Adrenal gland (tissue), 12 donors: ENCODE measurements around the gene PITRM1. TPM values are rescaled to one million over a fixed set of nuclear protein-coding genes. Genes with fewer than 3 reads are reported as not detected.

Source experiments
- DNase-seq, 7 donors: peaks; one replicate each; pipeline ENCODE4 v3.0.0-alpha.2; 2019 to 2020
- H3K27ac ChIP-seq, 5 donors: fragments of 200-600 bp; sonication (generic) in 4 of 5; 1 replicate in 3 of 5; 2 replicates in 2 of 5; pipeline versions ENCODE4 v1.5.1 to v1.8.0; 2016 to 2020; ENCODE audit warnings: mild to moderate bottlenecking in 1 of 5
- H3K27me3 ChIP-seq: fragments of 200-600 bp; 2 replicates; pipeline ENCODE4 v1.8.0; 2021
- H3K36me3 ChIP-seq, 2 donors: fragments of 200-600 bp; replicated peaks in 1 of 2; 1 replicate in 1 of 2; 2 replicates in 1 of 2; pipeline versions ENCODE4 v1.5.1 to v1.8.0; 2018 to 2022
- H3K4me1 ChIP-seq, 2 donors: fragments of 200-600 bp; replicated peaks in 1 of 2; 1 replicate in 1 of 2; 2 replicates in 1 of 2; pipeline versions ENCODE4 v1.5.1 to v1.8.0; 2018 to 2021
- H3K4me3 ChIP-seq, 4 donors: fragments of 200-600 bp; sonication (generic) in 3 of 4; one replicate each; pipeline ENCODE4 v1.5.1; 2016 to 2018
- H3K9me3 ChIP-seq, 3 donors: fragments of 200-600 bp; sonication (generic) in 1 of 3; replicated peaks in 1 of 3; 1 replicate in 2 of 3; 2 replicates in 1 of 3; pipeline versions ENCODE4 v1.5.1 to v1.8.0; 2016 to 2021
- POLR2A ChIP-seq, 2 donors: fragments of 450-650 bp; IDR thresholded peaks; one replicate each; pipeline ENCODE4 v1.6.1; 2017; ENCODE audit warnings: antibody characterized with exemption in 2 of 2, mild to moderate bottlenecking in 2 of 2, moderate library complexity in 1 of 2
- WGBS, 4 donors: extraction: QIAGEN DNeasy Blood & Tissue Kit in 2 of 4; methylation state at CpG; one replicate each; pipeline versions ENCODE4 v1.1.5 to v1.1.7; 2013 to 2017; 5-methylcytosine and 5-hydroxymethylcytosine counted together
- intact Hi-C, 2 donors: fragments of 100-400 bp; cut with DNase I; formaldehyde crosslinking; loops; one replicate each; pipeline versions ENCODE4 v1.14.1 to v1.15.0; 2022 to 2023
- polyA plus RNA-seq, 3 donors: library from polyadenylated mRNA; stranded (reverse); fragments of 200-250 nt in 2 of 3; fragments of 350-450 nt in 1 of 3; fragmentation: Illumina TruSeq in 1 of 3; extraction: RNeasy Lipid Tissue Mini Kit (QIAGEN cat#74804) in 1 of 3; gene quantifications; one replicate each; pipeline ENCODE4 v1.2.3, GENCODE V29; 2013 to 2014
- total RNA-seq, 9 donors: library from RNA; depleted of rRNA in 4 of 9; stranded (reverse); fragments of >200 nt in 4 of 9; fragments of 120-200 nt in 1 of 9; fragmentation: NEBNext Ultra II Directional in 1 of 9; extraction: Animal tissue kit (Norgen Biotek cat#: 25700) in 1 of 9; gene quantifications; one replicate each; pipeline versions ENCODE4 v1.1.0 to v1.2.4, GENCODE V29; 2013 to 2023
- TF ChIP-seq, protein P1 (sequence below), 6 experiments: fragments of 450-650 bp in 4 of 6; fragments of 200-600 bp in 2 of 6; sonication (generic) in 1 of 6; IDR thresholded peaks; 1 replicate in 5 of 6; 2 replicates in 1 of 6; pipeline versions ENCODE4 v1.5.1 to v1.8.0; 2016 to 2021; ENCODE audit warnings: antibody characterized with exemption in 6 of 6, mild to moderate bottlenecking in 2 of 6, moderate library complexity in 1 of 6
- donor health status: healthy with polysubstance abuse.
- donor health status: Bipolar disorder and iron deficiency.
- donor health status: DM: yes; HTN: yes; CAD: no.
- donor health status: DM: no; HTN: no; CAD: no.
- donor health status: DM: no; HTN: no; CAD: no.
- donor health status: DM: yes; HTN: yes; CAD: no.

PITRM1 gene
- total and polyA plus RNA-seq, 12 donors: 83.0 to 204 (median 102) TPM

DNA sequence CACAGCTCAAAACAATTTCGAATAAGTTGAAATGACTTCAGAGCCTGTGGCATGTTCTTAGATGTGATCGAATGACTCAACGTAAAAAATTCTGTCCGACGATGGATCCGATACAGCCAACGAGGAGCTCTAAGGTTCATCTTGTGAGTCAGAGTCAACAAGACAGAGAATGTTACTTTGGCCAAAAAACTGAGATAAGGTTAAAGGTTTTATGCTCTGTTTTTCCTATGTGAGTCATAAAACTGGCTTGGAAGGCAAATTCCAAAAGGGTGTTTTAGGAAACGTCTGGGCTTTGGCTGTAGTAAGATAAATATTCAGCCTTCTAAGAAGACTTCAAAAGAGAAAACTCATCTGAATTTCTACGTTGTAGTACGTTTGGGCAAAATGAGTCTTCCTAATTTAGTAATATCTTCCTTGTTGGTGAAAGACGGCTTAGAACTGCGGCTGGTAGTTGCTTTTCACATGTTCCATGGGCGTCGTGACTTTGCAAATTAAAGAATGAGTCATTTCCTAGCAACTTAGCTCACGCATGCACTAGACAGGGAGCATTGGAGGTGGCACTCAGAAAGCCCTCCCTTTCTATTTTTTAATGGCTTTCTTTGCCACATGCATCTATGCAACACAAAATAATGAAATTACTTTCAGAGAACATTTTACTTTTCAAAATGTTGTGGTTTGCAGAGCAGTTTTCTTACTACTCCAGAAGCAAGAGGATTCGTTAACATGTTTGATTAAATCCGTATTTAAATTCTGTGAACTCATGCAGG lies 77.0 kb downstream of the PITRM1 start:
- Histone ChIP-seq H3K36me3 (no peaks in the 10 kb centered on the region), H3K27me3 (no peaks in the 10 kb centered on the region), H3K4me3 (no peak overlapping the region), H3K4me1 (peaks cover 17 to 25% of the 10 kb centered on the region in 2 donors), H3K9me3 (no peaks in the 10 kb centered on the region), H3K27ac (peak overlapping the region; percentile 15 to 93 (median 87))
- peak; percentile 63 to 89 (median 80) for DNase-seq
- intact Hi-C loops: no loop called here
- WGBS, 4 donors: 12 to 15% (median 14%) methylated on average over 17 of the region's 17 CpGs
- TF ChIP-seq, protein P1, sequence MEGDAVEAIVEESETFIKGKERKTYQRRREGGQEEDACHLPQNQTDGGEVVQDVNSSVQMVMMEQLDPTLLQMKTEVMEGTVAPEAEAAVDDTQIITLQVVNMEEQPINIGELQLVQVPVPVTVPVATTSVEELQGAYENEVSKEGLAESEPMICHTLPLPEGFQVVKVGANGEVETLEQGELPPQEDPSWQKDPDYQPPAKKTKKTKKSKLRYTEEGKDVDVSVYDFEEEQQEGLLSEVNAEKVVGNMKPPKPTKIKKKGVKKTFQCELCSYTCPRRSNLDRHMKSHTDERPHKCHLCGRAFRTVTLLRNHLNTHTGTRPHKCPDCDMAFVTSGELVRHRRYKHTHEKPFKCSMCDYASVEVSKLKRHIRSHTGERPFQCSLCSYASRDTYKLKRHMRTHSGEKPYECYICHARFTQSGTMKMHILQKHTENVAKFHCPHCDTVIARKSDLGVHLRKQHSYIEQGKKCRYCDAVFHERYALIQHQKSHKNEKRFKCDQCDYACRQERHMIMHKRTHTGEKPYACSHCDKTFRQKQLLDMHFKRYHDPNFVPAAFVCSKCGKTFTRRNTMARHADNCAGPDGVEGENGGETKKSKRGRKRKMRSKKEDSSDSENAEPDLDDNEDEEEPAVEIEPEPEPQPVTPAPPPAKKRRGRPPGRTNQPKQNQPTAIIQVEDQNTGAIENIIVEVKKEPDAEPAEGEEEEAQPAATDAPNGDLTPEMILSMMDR (IDR thresholded peaks at IDR 0.05): no peak
- peak in 1 of 2 donors; percentile 51 for TF ChIP-seq POLR2A (IDR thresholded peaks at IDR 0.05)

DNA sequence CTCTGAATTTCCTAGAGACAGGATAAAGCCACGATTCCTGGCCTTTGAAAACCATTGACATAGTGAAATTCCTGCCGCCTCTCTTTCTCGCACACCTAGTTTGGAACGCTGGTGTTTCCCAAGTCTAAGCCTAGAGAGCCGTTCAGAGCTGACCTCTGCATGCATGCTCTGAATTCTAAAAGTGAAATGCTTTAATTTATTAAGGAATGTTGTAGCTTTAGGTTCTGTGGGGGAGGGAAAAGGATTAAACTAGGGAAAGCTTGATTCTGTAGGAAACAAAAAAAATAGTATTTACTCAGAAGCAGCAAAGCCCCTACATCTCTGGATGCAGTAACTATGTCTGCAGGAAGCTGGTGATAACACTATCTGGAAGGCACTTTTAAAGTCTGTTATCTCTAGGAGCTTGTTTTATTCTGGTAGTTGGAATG lies 78.0 kb downstream of the PITRM1 start:
- 79 to 84% (median 80%) methylated on average over 5 of the region's 5 CpGs for WGBS, 4 donors
- TF ChIP-seq POLR2A (IDR thresholded peaks at IDR 0.05): no peak
- TF ChIP-seq, protein P1 (IDR thresholded peaks at IDR 0.05): no peak

DNA sequence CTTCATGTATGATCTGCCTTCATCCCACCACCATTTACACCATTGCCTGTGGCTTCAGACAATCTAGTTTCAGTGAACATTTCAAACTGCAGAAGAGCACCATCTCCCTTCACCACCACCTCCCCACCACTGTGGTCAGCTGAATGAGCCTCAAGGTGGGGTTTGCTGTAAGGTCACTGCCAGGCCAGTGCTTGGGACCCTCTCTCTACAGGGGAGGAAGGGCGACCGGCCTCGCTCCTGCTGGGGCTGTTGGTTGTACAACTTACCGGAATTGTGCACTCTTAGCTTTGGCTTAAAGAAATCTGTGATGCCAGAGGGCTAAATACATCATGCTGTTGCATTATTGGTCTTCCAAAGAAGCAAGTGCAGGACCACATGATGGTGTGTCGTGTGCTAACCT lies 78.6 kb downstream of the PITRM1 start:
- H3K27me3 ChIP-seq: no peaks in the 10 kb centered on the region
- no peaks in the 10 kb centered on the region for H3K36me3 ChIP-seq
- peaks cover 17 to 27% of the 10 kb centered on the region in 2 donors for H3K4me1 ChIP-seq
- no peak overlapping the region for H3K27ac ChIP-seq
- TF ChIP-seq, protein P1 (IDR thresholded peaks at IDR 0.05): no peak
- TF ChIP-seq POLR2A (IDR thresholded peaks at IDR 0.05): no peak
- intact Hi-C loops: no loop called here
- 93 to 99% (median 98%) methylated on average over 5 of the region's 5 CpGs for WGBS, 4 donors
- H3K4me3 ChIP-seq: no peak overlapping the region
- no peak for DNase-seq
- H3K9me3 ChIP-seq: no peaks in the 10 kb centered on the region

More for the DNA sequence above, 78.0 kb downstream of the PITRM1 start:
- intact Hi-C loops: no loop called here
- Histone ChIP-seq H3K27ac (peak overlapping the region in 4 of 5 donors; percentile 87 to 93 (median 88)), H3K9me3 (no peaks in the 10 kb centered on the region), H3K36me3 (no peaks in the 10 kb centered on the region), H3K4me1 (peaks cover 17 to 27% of the 10 kb centered on the region in 2 donors), H3K4me3 (no peak overlapping the region), H3K27me3 (no peaks in the 10 kb centered on the region)
- DNase-seq: no peak

DNA sequence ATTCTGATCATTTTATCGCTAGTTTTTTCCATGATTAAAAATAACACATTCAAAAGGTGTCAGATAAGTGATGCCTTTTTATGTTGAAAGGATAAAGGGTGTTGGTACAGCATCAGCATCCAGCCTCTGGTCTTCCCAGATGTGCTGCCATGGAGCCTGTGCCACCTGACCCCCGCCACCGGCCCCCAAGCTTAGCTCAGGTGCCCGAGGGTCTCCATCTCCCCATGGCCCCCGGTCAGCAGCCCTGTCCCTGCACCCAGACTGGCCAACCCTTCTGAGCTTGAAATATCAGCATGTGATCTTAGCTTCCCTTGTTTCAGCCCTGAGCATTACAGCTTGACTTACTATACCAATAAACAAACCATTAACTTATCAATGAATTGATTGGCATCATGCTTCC lies 80.7 kb downstream of the PITRM1 start:
- Histone ChIP-seq H3K36me3 (no peaks in the 10 kb centered on the region), H3K27me3 (no peaks in the 10 kb centered on the region), H3K4me1 (peaks cover 17 to 27% of the 10 kb centered on the region in 2 donors), H3K9me3 (no peaks in the 10 kb centered on the region), H3K27ac (no peak overlapping the region), H3K4me3 (no peak overlapping the region)
- TF ChIP-seq POLR2A (IDR thresholded peaks at IDR 0.05): no peak
- TF ChIP-seq, protein P1 (IDR thresholded peaks at IDR 0.05): no peak
- no peak for DNase-seq
- 86 to 90% (median 87%) methylated on average over 1 to 5 of the region's 5 CpGs for WGBS, 4 donors
- intact Hi-C loops: no loop called here
